Measurements from ENCODE around the gene CHPF2.

The CHPF2 gene

DNA sequence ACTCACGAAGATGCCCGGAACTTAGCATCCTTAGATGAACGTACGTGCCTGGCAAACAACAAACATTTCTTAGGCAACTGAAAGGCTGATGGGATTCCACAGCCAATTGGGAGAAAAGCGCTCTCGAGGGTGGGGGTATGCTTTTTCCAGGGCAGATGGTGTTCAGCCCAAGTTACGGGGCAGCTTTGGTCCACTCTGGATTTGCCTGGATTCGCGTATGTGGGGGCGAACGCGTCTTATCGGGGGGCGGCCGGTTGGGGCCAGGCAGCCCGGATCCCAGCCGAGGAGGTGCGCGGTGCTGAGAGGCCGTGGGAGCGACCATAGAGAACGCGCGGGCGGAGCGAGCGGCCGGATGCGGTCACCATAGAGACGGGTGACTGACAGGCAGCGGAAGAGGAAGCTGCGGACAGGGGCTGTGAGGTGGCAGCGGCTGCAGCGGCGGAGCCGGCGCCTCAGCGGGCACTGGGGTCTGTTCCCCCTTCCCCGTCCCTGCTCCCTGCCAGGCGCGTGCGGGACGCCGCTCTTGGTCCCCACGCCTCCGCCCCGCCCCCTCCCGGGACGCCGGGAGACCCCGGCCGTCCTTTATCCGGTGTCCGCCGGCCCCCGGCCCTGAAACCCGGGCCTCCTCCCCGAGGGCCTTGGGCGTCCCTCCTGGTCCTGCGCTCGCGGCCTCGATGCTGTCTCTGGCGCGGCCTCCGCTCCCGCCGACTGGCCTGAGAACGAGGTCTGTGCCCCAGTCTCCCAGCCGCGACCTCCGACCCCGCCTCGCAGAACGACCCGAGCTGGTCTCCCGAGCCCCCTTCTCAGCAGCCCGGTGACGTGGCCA is at the start of gene CHPF2:
CHPF2 (plus strand) TSS at position 393 of the 826 bp plus-strand sequence. CDS start 1,529 bp downstream, outside the sequence.
- peak; percentile 89 for DNase-seq

DNA sequence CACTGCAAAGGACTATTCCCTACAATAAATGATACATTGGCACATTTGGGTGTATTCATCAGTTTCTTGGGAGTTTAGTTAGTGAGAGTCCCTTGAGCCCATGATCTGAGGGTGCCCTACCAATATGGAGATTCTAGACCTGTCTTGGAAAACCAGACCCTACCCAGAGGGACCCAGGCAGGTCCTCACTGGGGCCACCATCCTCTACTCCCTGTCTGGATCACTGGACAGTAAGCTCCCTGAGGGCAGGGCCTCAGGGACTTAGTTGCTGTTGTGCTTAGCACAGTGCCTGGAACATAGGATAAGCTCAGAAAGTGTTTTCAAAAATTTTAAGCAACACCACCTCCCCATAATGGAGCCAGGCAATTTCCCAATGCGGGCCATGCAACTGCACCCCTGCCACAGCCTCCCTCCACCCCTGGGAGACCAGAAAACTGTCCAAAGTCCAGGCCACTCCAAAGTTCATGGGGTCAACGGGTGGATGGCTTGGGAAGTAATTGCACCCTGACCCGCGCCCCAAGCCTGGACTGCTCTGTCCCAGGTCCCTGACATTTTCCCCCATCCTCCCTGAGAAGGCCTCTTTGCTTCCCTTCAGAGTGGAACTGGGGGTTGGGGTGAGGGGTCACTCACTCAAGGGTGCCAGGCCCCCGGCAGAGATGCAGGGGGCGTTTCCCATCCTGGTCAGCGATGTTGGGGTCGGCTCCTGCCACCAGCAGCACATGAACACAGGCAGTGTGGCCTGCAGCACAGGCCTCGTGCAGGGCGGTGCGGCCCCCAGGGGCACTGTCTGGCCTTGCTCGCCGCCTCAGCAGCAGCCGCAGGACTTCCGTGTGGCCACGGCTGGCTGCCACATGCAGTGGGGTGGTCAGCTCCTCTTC is 46.3 kb upstream of the CHPF2 start:
- no peak for DNase-seq

DNA sequence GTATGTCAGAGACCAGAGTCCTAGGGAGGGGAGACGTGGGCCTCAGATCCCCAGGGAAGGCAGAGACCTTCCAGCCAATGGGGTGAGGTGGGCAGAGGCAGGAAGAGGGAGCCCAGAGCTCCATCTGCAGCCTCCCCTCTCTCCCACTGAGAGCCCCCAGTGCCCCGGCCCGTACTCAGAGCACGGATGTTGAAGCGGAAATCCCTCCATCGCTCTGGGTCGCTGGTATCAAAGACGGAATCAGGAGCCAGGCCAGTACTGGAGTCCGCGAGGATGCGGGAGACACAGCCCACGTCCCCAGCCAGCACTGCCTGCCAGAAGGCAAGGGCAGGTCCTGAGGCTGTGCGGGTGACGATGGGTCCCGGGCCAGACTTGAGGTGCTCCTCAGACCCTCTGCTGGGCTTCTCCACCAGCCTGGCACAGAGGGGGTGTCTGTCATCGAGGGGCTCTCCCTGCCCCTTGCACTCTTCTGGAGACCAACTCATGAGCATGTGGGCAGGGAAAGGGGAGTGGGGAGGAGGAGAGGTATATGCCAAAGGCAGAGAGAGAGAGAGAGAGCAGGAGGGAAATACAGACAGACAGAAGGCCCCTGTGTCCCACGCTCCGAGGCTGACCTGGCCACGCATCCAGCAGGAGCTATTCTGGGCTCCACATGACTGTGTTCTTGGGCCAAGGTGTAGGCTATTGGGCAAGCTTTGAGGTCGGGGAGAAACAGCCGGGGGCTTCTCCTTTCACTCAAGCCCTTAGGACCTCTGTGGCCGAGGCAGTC is 45.5 kb upstream of the CHPF2 start, which contains the start of gene ASB10:
ASB10 (minus strand) TSS at position 611 of the 769 bp plus-strand sequence; CDS start at position 491, 120 bp downstream.
- no peak for DNase-seq

DNA sequence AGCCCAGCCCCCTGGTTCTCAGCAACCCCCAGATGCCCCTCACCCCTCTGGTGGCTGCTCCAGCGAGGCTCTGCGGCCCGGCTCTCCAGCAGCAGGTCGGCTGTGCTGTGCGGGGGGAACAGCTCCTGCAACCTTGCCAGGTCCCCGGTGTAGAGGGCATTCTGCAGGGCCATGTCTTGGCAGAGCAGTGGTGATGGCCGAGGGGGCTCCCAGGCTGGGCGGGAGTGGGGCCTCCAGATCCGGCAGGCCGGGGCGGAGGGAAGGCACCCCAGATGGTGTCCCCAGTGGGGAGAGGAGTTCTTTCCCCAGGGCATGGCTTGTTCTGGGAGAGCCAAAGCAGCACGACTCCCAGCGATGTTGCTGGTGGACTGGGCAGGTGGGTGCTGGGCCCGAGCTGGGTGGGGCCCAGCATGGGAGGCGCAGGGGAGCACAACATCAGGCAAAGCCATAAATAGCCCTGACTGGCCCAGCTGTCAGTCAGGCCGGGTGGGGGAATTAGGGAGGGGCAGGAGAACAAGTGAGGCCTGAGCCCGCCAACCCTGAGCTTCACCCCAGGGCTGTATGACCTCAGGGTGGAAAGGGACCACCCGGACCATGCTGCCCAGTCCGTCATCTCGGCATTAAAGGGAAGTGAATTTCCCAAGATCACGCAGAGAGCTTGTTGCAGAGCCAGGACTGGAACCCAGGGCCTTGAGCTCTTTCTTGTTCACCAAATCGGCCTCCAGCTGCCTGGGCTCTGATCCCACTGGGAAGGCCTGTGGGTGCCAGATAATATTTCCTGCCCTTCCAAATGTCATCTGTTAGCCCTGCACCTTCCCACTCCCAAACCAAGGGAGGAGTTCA is 44.7 kb upstream of the CHPF2 start:
- no peak for DNase-seq

- DNase-seq = no peak
Measured at GRCh38 chr7:151188252-151188542, 44.1 kb upstream of the CHPF2 start.

GRCh38 chr7:151189038-151189437 is 43.2 kb upstream of the CHPF2 start:
- no peak for DNase-seq

GRCh38 chr7:151191544-151191943 is 40.7 kb upstream of the CHPF2 start:
- DNase-seq = no peak

- no peak for DNase-seq
Measured at GRCh38 chr7:151192002-151192539, 40.2 kb upstream of the CHPF2 start.

- DNase-seq = no peak
Measured at GRCh38 chr7:151193203-151193978, 38.9 kb upstream of the CHPF2 start.

GRCh38 chr7:151194188-151194587 is 38.1 kb upstream of the CHPF2 start:
- DNase-seq = no peak

GRCh38 chr7:151195616-151196450 is 36.5 kb upstream of the CHPF2 start:
- DNase-seq = no peak

DNA sequence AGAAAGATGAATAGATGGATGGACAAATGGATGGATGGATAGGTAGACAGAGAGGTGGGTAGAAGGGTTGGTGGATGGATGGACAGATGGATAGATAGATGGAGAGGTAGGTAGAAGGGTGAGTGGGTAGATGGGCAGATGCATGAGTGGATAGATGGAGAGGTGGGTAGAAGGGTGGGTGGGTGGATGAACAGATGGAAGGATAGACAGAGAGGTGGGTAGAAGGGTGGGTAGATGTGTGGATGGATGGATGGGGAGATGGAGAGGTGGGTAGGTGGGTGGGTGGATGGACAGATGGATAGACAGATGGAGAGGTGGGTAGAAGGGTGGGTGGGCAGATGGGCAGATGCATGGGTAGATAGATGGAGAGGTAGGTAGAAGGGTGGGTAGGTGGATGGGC is 34.4 kb upstream of the CHPF2 start:
- no peak for DNase-seq

DNA sequence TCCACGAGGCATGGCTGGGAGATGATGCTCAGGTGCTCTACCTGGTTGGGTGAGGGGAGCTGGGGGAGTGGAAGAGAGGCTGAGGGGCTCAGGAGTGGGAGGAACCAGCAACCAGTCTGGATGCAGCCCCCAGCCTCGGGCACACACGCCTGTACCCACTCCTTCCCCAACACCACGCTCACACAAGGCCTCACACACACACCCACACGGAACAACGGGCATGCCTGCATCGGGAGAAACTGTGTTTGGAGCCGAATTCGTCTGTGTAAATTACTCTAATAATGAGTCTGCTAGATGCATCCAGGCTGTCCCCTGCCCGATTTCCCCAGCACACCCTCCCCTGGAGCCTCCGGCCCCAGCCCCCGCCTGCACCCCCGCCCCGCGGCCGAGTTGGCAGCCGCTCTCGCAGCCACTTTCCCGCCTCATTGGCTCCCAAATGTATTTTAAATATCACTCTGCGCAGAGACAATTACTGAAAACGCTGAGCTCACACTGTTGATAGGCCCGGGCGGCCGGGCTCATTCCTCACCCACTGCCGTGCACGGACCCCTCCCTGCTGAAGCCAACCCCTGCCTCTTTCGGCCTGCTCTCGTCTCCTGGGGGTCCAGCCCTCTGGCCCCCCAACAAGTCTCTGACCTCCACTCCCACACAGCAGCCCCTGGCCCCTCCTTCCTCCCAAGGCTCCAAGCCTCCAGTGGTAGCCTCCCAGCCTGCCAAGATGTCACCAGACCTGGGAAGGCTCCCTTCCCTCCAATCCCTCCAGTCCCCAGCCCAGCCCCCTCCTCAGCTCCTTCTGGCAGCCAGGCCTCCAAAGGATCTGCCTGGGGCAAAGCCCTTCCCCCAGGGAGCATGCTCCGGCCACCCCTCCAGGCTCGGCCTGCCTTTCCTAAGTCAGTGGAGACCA is 33.1 kb upstream of the CHPF2 start:
- no peak for DNase-seq

DNA sequence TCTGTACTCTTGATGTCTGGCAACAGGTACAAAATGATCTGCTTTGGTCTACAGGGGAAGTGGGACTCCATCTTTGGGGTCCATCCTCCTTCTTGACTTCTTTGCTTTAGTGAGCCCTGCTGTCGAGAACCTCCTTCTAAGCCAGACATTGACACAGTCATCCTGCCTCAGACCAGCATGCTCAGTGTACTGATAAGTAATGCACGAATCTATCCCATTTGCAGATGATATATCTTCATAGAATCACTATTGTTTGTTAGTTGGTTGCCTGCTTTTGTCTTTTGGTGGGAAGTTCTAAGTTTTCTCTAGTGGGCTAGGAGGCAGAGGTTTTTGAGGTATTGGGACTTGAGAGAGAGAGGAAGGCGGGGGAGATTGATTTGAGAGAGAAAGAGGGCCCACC is 30.9 kb upstream of the CHPF2 start:
- DNase-seq = no peak

DNA sequence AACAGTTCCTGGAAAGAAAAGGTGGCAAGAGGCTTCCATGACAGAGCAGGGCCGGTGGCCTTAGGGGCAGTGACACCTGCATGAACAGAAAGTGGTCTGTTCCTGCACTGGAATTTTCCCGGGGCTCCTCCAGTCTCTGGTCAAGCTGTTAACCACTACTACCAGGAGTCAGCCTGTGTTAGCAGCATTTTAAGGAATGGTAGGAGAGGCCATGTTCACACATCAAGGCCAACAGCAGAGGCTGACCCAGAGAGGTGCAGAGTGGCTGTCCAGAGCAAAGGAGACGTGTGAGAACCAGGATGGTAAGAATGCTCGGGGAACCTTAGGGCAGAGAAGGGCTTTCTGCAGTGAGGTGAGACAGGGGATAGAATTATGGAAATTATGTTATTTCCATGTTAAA is 30.5 kb upstream of the CHPF2 start:
- no peak for DNase-seq

DNA sequence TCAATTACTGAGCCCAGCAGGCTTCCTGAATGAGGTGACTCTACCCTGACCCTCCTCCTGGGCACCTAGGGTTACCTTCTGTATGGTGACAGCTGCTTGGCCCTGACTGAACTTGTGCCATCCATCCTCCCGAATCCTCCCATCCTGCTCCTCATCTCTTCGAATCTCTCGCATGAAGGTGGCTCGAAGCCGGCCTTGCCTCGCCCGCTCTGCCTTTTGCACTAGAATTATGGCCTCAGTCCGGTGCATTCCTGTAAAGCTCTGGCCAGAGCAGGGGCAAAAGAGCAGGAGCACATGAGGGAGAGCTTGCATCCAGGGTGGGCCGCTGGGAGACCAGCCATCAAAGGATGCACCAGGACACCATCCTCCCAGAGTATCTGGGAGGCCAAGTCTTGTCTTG is 29.4 kb upstream of the CHPF2 start:
- no peak for DNase-seq

DNA sequence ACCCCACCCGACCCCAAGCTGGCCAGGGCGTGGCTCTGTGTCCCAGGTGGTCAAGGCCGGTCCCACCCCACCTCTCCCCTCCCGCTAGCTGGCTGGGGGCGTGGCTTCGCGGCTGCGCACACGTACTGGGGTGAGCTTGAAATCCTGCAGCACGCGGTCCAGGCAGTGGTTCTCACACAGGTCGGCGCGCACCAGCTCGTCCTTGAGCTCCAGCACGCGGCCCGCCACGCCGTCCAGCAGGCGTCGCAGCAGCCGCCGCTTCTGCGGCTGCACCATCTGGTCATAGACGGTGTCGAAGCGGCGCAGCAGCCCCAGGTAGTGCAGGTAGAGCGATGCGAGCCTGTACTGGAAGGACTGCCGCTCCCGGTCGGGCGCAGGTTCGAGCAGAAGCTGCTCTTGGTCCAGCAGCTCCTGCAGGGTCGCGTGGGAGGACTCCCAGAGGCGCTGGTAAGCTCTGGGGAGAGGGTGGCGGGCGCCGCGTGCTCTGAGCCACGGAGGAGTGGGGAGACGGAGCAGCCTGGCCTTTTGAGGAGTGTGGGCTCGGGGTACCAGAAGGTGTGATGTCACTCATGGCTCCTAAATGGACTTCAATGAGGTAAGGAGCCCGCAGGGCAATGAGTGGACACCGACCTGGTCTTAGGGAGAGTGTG is 27.8 kb upstream of the CHPF2 start:
- DNase-seq = no peak

GRCh38 chr7:151205730-151206129 is 26.6 kb upstream of the CHPF2 start:
- no peak for DNase-seq

GRCh38 chr7:151206914-151207313 is 25.4 kb upstream of the CHPF2 start:
- no peak for DNase-seq
